GM12872 (cell line): Measurements from ENCODE around the gene TTLL3.

Experiments used
- TF ChIP-seq, protein P1 (sequence below): IDR thresholded peaks from 3 replicates; pipeline ENCODE4 v1.5.1; 2011; ENCODE audit warnings: low read depth, mild to moderate bottlenecking, low read length, moderate library complexity; ENCODE audit not compliant: insufficient read depth

The TTLL3 gene

DNA sequence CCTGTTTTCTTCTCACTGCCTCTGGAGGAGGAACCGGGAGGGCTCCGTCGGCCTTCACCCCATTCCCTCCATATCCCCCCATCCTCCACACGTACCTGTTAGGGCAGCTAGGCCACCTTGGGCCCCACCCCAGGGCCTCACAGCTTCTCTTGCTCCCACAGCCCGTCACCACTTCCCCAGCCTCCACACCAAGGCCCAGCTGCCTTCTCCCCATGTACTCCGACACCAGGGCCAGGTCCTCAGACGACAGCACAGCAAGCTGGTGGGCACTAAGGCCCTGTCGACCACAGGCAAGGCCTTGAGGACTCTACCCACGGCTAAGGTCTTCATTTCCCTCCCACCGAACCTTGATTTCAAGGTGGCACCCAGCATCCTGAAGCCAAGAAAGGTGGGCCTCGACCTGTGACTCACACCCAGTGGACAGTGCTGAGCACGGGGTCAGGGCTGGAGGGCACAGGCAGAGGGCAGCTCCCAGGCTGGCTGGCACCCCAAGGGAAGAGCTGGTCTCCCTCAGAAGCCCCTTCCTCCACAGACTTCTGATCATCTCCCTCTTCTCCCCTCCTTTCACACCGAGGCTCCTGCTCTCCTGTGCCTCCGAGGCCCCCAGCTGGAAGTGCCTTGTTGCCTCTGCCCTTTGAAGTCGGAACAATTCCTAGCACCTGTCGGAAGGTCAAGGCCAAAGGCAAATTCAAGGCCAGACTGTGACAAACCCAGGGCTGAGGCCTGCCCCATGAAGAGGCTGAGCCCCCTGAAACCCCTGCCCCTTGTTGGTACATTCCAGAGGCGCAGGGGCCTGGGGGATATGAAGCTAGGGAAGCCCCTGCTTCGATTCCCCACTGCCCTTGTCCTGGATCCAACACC lies 24.7 kb downstream of the TTLL3 start:
- TF ChIP-seq, protein P1, sequence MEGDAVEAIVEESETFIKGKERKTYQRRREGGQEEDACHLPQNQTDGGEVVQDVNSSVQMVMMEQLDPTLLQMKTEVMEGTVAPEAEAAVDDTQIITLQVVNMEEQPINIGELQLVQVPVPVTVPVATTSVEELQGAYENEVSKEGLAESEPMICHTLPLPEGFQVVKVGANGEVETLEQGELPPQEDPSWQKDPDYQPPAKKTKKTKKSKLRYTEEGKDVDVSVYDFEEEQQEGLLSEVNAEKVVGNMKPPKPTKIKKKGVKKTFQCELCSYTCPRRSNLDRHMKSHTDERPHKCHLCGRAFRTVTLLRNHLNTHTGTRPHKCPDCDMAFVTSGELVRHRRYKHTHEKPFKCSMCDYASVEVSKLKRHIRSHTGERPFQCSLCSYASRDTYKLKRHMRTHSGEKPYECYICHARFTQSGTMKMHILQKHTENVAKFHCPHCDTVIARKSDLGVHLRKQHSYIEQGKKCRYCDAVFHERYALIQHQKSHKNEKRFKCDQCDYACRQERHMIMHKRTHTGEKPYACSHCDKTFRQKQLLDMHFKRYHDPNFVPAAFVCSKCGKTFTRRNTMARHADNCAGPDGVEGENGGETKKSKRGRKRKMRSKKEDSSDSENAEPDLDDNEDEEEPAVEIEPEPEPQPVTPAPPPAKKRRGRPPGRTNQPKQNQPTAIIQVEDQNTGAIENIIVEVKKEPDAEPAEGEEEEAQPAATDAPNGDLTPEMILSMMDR: no peak

DNA sequence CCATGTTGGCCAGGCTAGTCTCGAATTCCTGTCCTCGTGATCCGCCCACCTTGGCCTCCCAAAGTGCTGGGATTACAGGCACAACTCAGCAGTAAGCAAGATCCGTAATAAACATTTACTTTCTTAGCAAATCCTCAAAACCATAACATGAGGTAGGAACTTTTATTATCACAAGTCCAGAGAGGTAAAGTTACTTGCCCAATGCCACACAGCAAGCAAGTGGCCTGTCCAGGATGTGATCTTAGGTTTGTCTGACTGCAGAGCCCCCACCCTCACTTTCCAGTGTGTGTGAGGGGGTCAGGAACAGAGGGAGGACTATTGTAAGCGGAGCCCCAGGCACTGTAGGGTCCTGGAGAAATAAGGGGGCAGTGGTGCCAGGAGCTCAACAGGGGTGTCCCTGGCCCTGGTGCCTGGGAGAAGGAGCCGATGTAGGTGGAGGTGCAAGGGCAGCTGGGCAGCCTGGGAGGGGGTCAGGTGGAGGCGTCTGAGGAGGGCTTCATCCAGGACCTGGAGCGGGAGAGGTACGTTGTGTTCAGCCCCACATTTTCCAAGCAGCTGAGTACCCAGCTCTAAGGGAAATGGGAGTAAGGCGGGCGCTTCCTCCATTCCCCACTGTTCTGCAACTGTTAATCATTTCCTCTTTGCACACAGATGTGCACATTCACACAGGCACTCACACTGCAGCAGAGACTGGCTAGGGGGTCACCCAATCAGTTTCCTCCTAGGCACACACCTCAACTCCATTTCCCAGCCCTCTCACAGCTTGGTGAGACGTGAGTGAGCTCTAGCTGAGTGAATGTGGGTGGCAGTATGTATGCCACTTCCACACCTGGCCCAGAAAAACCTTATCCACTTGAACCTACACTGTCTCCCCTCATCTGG lies 27.9 kb downstream of the TTLL3 start:
- TF ChIP-seq, protein P1: no peak

DNA sequence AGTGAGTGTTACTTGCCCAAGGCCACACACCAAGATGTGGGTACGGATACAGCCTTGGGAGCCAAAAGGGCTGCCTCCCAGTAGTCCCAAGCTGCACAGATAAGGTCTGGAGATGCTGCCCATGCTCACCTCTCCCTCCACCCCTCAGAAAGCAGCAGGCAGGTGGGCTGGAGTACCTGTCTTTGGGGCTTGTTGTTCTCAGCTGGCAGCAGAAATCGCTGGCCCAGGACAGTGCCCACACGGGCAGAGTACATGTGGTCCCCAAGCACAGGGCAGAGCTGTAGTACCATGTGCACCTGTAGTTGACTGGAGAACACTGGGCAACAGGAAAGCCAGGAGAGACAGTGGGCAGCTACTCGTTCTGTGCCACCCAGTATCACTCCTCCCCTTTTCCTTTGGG lies 28.8 kb downstream of the TTLL3 start:
- TF ChIP-seq, protein P1: no peak

DNA sequence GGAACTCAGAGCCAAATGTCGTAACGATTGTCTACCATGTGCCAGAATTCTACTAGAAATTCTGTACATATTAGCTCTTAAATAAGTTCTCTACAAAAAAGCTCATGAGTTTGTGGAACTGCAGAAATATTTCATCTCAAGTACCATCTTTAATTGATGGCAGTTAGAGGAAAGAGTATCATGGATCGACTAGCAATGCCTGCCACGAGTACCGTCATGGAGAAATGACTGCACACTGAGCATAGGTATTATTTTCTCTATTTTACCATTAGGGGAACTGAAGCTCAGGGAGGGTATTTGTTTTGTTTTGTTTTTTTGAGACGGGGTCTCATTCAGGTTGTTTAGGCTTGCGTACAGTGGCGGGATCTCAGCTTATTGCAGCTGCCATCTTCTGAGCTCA lies 31.0 kb downstream of the TTLL3 start:
- TF ChIP-seq, protein P1: no peak

DNA sequence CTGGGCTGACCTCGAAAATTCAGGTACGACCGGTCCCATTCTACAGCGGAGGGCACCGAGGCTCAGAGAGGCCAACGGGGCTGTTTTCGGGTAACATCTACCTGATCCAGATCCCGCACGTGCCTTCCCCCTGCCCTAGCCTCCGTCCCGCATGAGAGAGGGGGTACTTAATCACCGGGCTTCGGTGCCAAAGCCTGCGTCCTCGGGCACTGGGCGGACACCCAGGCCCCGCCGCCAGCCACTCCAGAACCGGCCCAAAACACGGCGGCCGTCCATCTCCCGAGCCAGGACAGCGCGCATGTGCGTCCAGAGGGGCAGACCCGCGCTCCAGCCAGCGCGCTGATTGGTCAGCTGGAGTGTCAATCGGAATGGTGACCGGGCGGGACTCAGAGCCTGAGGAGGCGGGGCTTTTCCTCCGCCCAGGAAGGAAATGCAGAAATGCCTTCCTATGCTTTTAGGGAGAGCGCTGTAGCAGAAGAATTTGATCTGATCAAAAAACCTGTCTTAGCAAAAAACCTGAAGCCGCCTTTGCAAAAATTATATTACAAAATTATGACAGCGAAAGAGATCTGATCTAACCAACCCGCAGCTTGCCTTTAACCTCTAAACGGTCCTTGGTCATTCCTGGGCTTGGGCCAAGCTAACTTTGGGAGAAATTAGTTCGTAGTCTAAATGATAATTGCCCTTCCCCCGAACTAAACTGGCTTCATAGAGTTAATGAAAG lies 33.8 kb downstream of the TTLL3 start, which contains the start of gene RPUSD3:
RPUSD3 (minus strand) TSS at position 294 of the 724 bp plus-strand sequence; CDS start at position 276, 18 bp downstream.
- TF ChIP-seq, protein P1: no peak

DNA sequence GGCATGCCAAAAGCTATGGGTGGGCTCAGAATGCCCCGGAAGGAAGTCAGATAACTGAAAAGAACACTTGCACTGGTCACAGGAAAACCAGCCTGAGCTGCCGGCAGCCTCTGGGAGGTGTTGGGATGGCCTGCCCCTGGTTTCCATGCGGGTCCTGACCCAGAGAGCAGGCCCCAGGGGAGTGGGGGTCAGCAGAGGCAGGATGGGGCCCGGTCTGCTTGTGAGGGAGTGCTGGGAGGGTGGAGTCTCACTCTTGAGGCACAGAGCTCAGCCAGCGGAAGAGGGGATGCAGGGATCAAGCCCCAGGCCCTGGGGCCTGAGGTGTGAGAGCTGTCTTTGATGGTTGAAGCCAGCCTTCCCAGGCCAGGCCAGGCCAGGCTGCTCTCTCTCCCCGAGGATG lies 36.2 kb downstream of the TTLL3 start:
- TF ChIP-seq, protein P1: no peak
